Naive B cell (primary cell): ENCODE measurements around the gene PCK1. TPM values are rescaled to one million over a fixed set of nuclear protein-coding genes. Genes with fewer than 3 reads are reported as not detected.
"Not testable (repeated sequence)": the region's sequence is repeated elsewhere in the genome, so short reads cannot be mapped to it uniquely, and the experiment has no call there.

ENCODE experiments used
- ATAC-seq, 2 donors: fragments of 150-1000 bp; cut with Tn5 transposase; 2 replicates each; pipeline ENCODE4 v1.10.0; 2021; ENCODE audit warnings: low read depth in 2 of 2, mild to moderate bottlenecking in 2 of 2, moderate library complexity in 2 of 2
- DNase-seq: peaks from one replicate; pipeline ENCODE4 v3.0.0; 2022
- H3K27ac Mint-ChIP-seq, 6 donors: one replicate each; pipeline ENCODE4 v1.8.0; 2020 to 2022; ENCODE audit warnings: mild to moderate bottlenecking in 6 of 6, mixed read lengths in 6 of 6, moderate library complexity in 5 of 6, inconsistent platforms in 2 of 6
- H3K27me3 Mint-ChIP-seq, 3 donors: one replicate each; pipeline ENCODE4 v1.8.0; 2021 to 2022; ENCODE audit warnings: mixed read lengths in 3 of 3, mild to moderate bottlenecking in 1 of 3
- H3K36me3 Mint-ChIP-seq, 2 donors: one replicate each; pipeline ENCODE4 v1.8.0; 2020 to 2022; ENCODE audit warnings: mixed read lengths in 2 of 2, inconsistent platforms in 1 of 2, mild to moderate bottlenecking in 1 of 2
- H3K4me1 Mint-ChIP-seq, 3 donors: one replicate each; pipeline ENCODE4 v1.8.0; 2020 to 2022; ENCODE audit warnings: mixed read lengths in 3 of 3, inconsistent platforms in 1 of 3, mild to moderate bottlenecking in 1 of 3, moderate library complexity in 1 of 3
- H3K4me3 Mint-ChIP-seq, 8 donors: one replicate each; pipeline ENCODE4 v1.8.0; 2020 to 2022; ENCODE audit warnings: mild to moderate bottlenecking in 8 of 8, mixed read lengths in 8 of 8, moderate library complexity in 8 of 8, inconsistent platforms in 2 of 8
- H3K9me3 Mint-ChIP-seq, 7 donors: one replicate each; pipeline ENCODE4 v1.8.0; 2020 to 2022; ENCODE audit warnings: mixed read lengths in 7 of 7, mild to moderate bottlenecking in 5 of 7, inconsistent platforms in 2 of 7, moderate library complexity in 1 of 7
- polyA plus RNA-seq, 6 donors: library from polyadenylated mRNA; unstranded; fragments of 300-500 nt; fragmentation: Illumina TruSeq; gene quantifications; one replicate each; pipeline ENCODE4 v1.2.3, GENCODE V29; 2021; ENCODE audit warnings: low read depth in 6 of 6

Gene PCK1
- not detected for polyA plus RNA-seq

DNA sequence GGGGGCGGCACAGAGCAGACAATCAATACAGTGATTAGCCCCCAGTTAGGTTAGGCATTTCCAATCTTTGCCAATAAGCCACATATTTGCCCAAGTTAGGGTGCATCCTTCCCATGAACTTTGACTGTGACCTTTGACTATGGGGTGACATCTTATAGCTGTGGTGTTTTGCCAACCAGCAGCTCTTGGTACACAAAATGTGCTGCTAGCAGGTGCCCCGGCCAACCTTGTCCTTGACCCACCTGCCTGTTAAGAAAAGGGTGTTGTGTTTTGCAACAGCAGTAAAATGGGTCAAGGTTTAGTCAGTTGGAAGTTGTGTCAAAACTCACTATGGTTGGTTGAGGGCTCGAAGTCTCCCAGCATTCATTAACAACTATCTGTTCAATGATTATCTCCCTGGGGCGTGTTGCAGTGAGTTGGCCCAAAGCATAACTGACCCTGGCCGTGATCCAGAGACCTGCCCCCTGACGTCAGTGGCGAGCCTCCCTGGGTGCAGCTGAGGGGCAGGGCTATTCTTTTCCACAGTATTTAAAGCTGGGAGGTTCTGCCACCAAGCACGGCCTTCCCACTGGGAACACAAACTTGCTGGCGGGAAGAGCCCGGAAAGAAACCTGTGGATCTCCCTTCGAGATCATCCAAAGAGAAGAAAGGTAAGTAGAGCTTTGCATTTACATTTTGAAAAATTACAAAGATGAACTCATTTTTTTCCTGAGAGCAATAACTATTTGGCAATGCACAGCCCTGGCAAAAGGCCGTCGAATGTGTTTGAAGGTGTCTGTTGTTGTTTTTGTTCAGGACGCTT, at the start of gene PCK1:
Gene PCK1, plus strand, starts transcription at position 557 of the 802 bp plus-strand sequence. CDS start 302 bp downstream, outside the sequence.
- ATAC-seq: no peak
- no peak within 1 kb of the TSS for H3K4me3 Mint-ChIP-seq
- no peaks in the 10 kb centered on the region for H3K36me3 Mint-ChIP-seq
- no peaks in the 10 kb centered on the region for H3K4me1 Mint-ChIP-seq
- H3K27me3 Mint-ChIP-seq: peaks cover 10 to 65% (median 60%) of the 10 kb centered on the region in 3 donors
- peak within 1 kb of the TSS in 1 of 6 donors; percentile 37 for H3K27ac Mint-ChIP-seq
- DNase-seq: no peak
- no peaks in the 10 kb centered on the region for H3K9me3 Mint-ChIP-seq

DNA sequence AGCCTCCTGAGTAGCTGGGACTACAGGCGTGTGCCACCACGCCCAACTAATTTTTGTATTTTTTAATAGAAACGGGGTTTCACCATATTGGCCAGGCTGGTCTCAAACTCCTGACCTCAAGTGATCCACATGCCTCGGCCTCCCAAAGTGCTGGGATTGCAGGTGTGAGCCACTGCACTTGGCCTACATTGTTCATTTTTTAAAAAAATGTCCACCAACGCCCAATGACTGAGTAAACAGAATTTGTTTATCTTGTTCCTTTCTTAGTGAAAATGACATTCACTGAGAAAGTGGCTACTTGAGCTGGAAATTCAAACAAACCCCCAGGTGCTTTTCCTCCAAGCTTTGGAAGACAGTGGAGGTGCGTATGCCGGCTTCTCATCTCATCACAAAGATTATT, 49.2 kb upstream of the PCK1 start:
- not testable (repeated sequence) for H3K4me3 Mint-ChIP-seq, DNase-seq, H3K27ac Mint-ChIP-seq, ATAC-seq, H3K9me3 Mint-ChIP-seq, H3K36me3 Mint-ChIP-seq
- peaks cover 0 to 15% (median 4%) of the 10 kb centered on the region in 3 donors for H3K4me1 Mint-ChIP-seq
- peaks cover 12 to 25% (median 20%) of the 10 kb centered on the region in 3 donors for H3K27me3 Mint-ChIP-seq

DNA sequence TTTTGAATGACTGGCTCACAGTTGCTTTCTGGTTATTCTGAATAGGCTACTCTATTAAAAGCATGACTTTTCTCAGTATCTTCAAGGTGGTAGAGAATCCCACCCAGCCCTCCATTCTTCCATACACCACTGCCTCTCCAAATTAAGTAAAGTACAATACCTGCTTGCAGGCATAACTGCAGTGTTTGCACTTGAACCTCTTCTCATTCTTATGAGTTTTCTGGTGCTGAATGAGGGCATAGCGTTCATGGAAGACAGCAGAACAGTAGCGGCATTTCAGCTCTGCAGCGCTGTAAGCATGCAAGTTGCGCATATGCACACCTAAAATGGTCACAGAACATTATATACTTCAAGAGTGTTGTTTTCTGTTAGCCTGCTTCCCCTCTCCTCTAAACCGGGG, 48.5 kb upstream of the PCK1 start:
- Mint-ChIP-seq H3K36me3 (no peaks in the 10 kb centered on the region), H3K4me1 (peaks cover 0 to 8% (median 4%) of the 10 kb centered on the region in 3 donors), H3K4me3 (no peak overlapping the region), H3K27me3 (peaks cover 18 to 29% (median 23%) of the 10 kb centered on the region in 3 donors), H3K27ac (no peak overlapping the region), H3K9me3 (no peaks in the 10 kb centered on the region)
- DNase-seq (no peak), ATAC-seq (no peak)

DNA sequence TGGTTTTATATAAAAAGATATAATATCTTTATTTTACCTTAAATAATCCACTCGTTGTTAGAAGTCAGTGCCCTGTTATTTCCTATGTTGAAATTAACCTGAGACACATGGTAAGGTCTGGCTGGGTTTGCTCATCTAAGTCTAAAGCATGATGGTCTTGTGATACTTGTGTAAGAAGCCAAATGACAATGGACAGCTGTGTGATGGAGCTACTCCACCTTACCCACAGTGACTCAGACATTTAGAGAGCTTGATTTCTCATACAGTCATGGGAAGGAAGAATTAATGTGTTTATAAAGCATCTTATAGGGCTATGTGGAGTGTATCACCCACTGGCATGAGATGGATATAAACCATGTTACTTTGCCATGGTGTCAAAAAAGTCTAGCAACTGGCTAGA, 47.7 kb upstream of the PCK1 start:
- DNase-seq (no peak), ATAC-seq (no peak)
- H3K27me3 Mint-ChIP-seq: peaks cover 18 to 29% (median 23%) of the 10 kb centered on the region in 3 donors
- no peaks in the 10 kb centered on the region for H3K9me3 Mint-ChIP-seq
- H3K4me3 Mint-ChIP-seq: no peak overlapping the region
- H3K36me3 Mint-ChIP-seq: no peaks in the 10 kb centered on the region
- no peak overlapping the region for H3K27ac Mint-ChIP-seq
- H3K4me1 Mint-ChIP-seq: peaks cover 0 to 6% (median 4%) of the 10 kb centered on the region in 3 donors

DNA sequence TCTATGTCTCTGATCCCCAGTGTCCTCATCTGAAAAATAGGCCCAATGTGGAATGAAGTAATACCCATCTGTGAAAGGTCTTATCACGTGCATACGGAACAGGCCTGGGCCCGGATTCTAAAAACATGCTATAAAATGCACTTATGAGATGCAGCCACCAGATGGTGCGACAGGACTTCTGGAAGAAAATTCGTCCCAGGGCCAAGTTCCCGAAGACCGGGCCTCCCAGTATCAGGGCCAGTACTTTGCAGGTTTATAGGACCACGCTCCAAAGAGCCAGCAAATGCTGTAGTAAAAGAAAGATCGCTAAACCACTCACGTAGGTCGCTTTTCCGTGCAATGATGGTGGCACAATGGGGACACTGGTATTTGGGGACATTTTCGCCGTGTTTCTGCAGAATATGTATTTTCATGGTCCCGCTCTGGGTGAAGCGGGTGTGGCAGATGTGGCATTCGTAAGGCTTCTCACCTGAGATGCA, 46.6 kb upstream of the PCK1 start:
- peaks cover 17 to 29% (median 23%) of the 10 kb centered on the region in 3 donors for H3K27me3 Mint-ChIP-seq
- peaks cover 0 to 4% (median 3%) of the 10 kb centered on the region in 3 donors for H3K4me1 Mint-ChIP-seq
- no peaks in the 10 kb centered on the region for H3K36me3 Mint-ChIP-seq
- no peaks in the 10 kb centered on the region for H3K9me3 Mint-ChIP-seq
- H3K4me3 Mint-ChIP-seq: no peak overlapping the region
- ATAC-seq: peak in 1 of 2 donors; percentile 35
- no peak overlapping the region for H3K27ac Mint-ChIP-seq
- DNase-seq: no peak

DNA sequence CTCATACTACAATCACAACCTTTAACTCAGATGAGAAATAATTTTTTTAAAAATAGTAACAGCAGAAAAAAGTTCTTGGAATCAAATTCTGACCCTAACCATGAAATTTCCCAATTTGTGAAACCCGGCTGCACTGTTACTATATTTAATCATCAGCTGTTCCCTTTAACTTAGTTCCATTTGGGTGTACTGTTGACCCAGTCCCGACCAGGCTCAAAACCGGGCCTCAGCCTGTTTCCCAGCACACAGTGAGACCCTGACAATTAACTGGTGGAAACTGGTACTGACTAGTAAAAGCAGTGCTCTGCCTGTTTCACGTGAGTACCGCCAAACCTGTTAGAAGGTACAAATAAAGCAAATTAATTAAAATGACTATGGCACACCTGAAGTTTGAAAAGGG, 43.0 kb upstream of the PCK1 start:
- DNase-seq (no peak), ATAC-seq (no peak)
- H3K9me3 Mint-ChIP-seq: no peaks in the 10 kb centered on the region
- H3K4me3 Mint-ChIP-seq: no peak overlapping the region
- peaks cover 0 to 3% (median 0%) of the 10 kb centered on the region in 3 donors for H3K4me1 Mint-ChIP-seq
- no peaks in the 10 kb centered on the region for H3K36me3 Mint-ChIP-seq
- H3K27ac Mint-ChIP-seq: no peak overlapping the region
- H3K27me3 Mint-ChIP-seq: peaks cover 9 to 17% (median 15%) of the 10 kb centered on the region in 3 donors

DNA sequence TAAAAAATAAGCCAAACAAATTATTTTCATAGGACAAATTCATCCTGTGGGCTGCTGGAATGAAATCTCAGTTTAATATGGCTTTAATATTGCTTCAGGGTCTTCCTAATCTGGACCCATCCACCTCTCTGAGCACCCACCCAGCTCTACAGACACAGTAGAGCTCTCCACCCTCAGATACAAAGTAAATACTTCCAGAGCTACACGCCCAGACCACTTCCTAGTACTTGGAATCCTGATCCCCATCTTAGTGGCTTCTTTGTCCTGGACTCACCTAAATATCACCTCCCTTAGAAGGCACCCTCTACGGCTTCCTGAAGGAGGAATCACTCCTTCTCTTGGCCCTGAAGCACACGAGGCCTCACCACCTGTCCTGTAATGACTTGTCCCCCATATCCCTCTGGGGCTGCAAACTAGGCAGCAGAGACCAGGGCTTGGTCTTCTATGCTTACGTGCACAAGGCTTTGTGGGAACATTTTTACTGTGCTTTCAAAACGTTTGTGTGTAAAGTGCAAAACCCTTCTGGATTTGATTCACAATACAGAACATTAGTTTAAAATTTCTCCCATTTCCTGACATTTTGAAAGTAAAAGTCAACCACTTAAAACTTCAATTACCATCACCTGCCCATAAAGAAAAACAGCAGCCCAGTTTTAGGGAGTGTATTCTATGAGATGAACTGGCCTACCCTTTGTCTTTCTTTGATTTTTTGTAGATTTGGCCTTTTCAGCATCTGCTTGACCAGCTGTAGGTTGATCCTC, 38.4 kb upstream of the PCK1 start:
- no peak for DNase-seq
- no peak overlapping the region for H3K27ac Mint-ChIP-seq
- H3K4me3 Mint-ChIP-seq: no peak overlapping the region
- H3K4me1 Mint-ChIP-seq: no peaks in the 10 kb centered on the region
- H3K9me3 Mint-ChIP-seq: no peaks in the 10 kb centered on the region
- H3K36me3 Mint-ChIP-seq: no peaks in the 10 kb centered on the region
- ATAC-seq: no peak
- H3K27me3 Mint-ChIP-seq: peaks cover 0 to 5% (median 0%) of the 10 kb centered on the region in 3 donors

DNA sequence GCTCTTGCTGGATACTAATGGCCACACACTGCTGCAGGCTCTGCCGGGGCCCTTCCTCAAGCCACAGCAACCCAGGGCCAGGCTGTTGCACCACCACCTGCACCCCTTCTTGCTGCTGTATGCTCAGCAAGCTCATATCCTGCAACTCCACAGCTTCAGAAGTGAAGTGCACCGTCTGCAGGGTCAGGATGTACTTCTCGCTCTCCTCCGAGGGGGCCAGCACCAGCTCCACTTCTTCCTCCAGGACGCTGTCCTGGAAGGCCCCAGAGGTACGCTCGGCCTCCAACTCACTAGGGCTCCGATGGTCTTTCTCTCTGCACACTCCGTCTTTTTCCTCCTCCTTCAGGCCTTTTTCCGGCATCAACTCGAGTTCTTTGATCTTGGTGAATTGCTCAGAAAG, 37.1 kb upstream of the PCK1 start:
- Mint-ChIP-seq H3K4me1 (no peaks in the 10 kb centered on the region), H3K36me3 (no peaks in the 10 kb centered on the region), H3K27me3 (peaks cover 0 to 5% (median 0%) of the 10 kb centered on the region in 3 donors), H3K4me3 (peak overlapping the region in 1 of 8 donors; percentile 52), H3K9me3 (no peaks in the 10 kb centered on the region), H3K27ac (peak overlapping the region in 1 of 6 donors; percentile 53)
- ATAC-seq: no peak
- DNase-seq: no peak

DNA sequence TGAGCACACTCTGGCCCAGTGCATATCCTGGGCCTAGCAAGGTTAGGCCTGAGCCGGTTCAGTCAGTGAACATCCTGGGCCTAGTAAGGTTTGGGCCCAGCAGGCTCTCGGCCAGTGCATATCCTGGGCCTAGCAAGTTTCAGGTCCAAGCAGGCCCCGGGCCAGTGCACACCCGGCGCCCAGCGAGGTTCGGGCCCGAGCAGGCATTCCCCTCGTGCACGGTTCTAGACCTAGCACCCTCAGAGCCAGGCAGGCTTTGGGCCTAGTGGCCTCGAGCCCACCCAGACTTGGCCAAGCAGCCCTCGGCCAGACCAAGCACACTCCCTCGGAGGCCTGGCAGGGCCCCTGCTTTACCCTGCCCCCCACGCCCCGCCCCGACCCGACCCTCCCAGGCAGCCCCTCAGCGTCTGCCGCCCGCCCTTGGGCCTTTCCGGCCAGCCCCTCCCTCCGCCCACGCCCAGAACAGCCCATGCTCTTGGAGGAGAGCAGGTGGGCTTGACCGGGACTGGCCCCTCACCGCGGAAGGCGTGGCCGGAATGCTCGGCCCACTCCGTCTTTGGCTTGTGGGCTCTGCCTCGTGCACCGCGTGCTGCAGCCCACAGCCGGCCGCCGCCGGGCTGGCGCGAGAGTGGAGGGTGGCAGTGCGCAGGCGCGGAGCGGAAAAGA, 36.3 kb upstream of the PCK1 start, which contains the start of gene CTCFL:
Gene CTCFL, minus strand, starts transcription at position 630 of the 666 bp plus-strand sequence. CDS start 935 bp downstream, outside the sequence.
- peaks cover 0 to 11% (median 4%) of the 10 kb centered on the region in 3 donors for H3K27me3 Mint-ChIP-seq
- ATAC-seq: no peak
- H3K4me3 Mint-ChIP-seq: no peak within 1 kb of the TSS
- H3K36me3 Mint-ChIP-seq: no peaks in the 10 kb centered on the region
- no peaks in the 10 kb centered on the region for H3K9me3 Mint-ChIP-seq
- no peak for DNase-seq
- no peaks in the 10 kb centered on the region for H3K4me1 Mint-ChIP-seq
- peak within 1 kb of the TSS in 1 of 6 donors; percentile 53 for H3K27ac Mint-ChIP-seq

DNA sequence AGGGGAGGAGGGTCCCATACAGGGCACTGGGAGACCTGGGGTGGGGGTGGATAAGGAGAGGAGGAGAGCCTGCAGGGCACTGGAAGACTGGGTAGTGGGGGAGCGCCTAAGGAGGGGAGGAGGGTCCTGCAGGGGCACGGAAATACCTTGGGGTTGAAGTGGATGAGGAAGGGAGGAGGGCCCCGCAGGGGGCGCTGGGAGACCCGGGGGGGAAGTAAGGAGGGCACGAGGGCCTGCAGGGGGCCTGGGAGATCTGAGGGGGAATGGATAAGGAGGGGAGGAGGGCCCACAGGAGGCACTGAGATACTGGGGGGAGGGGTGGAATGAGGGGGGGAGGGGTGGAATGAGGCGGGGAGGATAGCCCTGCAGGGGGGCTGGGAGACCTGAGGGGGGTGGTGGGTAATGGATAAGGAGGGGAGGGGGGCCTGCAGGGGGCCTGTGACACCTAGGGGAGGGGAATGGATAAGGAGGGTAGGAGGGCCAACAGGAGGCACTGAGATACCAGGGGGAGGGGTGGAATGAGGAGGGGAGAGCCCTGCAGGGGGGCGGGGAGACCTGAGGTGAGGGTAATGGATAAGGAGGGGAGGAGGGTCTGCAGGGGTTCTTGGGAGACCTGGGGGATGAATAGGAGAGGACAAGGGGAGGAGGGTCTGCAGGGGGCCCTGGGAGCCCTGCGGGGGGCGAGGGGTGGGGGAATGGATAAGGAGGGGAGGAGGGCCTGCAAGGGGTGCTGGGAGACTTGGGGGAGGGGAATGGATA, 35.4 kb upstream of the PCK1 start:
- Mint-ChIP-seq H3K27me3 (peaks cover 0 to 13% (median 6%) of the 10 kb centered on the region in 3 donors), H3K4me3 (no peak overlapping the region), H3K36me3 (no peaks in the 10 kb centered on the region), H3K4me1 (no peaks in the 10 kb centered on the region), H3K9me3 (no peaks in the 10 kb centered on the region), H3K27ac (no peak overlapping the region)
- DNase-seq (no peak), ATAC-seq (no peak)

DNA sequence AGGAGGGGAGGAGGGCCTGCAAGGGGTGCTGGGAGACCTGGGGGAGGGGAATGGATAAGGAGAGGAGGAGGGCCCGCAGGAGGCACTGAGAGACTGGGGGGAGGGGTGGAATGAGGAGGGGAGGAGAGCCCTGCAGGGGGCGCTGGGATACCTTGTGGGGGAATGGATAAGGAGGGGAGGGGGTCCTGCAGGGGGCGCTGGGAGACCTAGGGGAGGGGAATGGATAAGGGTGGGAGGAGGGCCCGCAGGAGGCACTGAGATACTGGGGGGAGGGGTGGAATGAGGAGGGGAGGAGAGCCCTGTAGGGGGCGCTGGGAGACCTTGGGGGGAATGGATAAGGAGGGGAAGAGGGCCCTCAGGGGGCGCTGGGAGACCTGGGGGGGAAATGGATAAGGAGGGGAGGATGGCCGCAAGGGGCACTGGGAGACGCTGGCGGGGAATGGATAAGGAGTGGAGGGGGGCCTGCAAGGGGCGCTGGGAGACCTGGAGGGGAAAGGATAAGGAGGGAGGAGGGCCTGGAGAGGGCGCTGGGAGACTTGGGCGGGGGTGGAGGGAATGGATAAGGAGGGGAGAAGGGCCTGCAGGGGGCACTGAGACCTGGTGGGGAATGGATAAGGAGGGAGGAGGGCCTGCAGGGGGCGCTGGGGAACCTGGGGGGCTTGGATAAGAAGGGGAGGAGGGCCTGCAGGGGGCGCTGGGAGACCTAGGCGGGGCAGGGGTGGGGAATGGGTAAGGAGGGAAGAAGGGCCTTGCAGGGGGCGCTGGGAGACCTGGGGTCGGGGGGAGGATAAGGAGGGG, 34.6 kb upstream of the PCK1 start:
- no peaks in the 10 kb centered on the region for H3K36me3 Mint-ChIP-seq
- DNase-seq (no peak), ATAC-seq (no peak)
- no peaks in the 10 kb centered on the region for H3K4me1 Mint-ChIP-seq
- no peak overlapping the region for H3K27ac Mint-ChIP-seq
- no peak overlapping the region for H3K4me3 Mint-ChIP-seq
- no peaks in the 10 kb centered on the region for H3K9me3 Mint-ChIP-seq
- H3K27me3 Mint-ChIP-seq: peaks cover 0 to 13% (median 6%) of the 10 kb centered on the region in 3 donors

DNA sequence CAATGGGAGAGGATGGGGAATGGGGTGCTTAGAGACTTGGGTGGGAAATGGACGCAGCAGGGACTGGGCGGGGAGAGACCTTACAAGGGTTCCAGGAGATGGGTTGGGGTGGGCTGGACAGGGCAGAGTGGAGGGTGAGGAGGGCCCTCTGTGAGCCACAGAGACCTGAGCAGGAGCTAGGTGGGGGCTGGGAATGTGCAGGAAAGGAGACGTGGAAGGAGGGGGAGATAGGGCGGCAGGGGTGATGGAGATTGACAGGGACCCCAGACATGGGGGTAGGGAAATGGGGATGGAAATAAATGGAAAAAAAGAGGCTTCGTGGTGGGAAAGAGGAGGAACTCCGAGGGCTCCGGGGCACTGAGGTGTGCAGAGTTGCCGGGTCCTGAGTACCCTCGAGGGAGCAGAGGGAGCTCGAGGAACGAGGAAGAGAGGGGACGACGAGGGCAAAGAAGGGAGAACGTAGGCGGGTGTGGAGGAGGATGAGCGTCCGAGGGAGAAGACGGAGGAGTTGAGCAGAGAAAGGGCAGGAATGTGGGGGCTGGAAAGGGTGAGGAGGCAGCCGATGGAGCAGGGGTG, 33.9 kb upstream of the PCK1 start:
- Mint-ChIP-seq H3K36me3 (no peaks in the 10 kb centered on the region), H3K27ac (peak overlapping the region in 1 of 6 donors; percentile 27), H3K4me3 (no peak overlapping the region), H3K4me1 (no peaks in the 10 kb centered on the region), H3K27me3 (peaks cover 0 to 13% (median 6%) of the 10 kb centered on the region in 3 donors), H3K9me3 (no peaks in the 10 kb centered on the region)
- DNase-seq: no peak
- no peak for ATAC-seq
